Measurements from ENCODE around the gene HIP1.
A peak's percentile ranks its signal among the peaks of the same experiment; 100 is the strongest.
"Not testable (repeated sequence)": the region's sequence is repeated elsewhere in the genome, so short reads cannot be mapped to it uniquely, and the experiment has no call there.

Gene HIP1

GRCh38 chr7:75718390-75719031, 20.2 kb downstream of the HIP1 start:
- Mint-ChIP-seq H3K27ac (no peak overlapping the region), H3K4me1 (ENCODE audit: low read depth in 2 of 2) (peaks cover 1 to 7% of the 10 kb centered on the region in 2 donors), H3K36me3 (ENCODE audit: insufficient read depth) (no peaks in the 10 kb centered on the region), H3K4me3 (no peak overlapping the region), H3K9me3 (no peaks in the 10 kb centered on the region), H3K27me3 (no peaks in the 10 kb centered on the region)
- DNase-seq: no peak
- ATAC-seq (replicated peaks): no peak

DNA sequence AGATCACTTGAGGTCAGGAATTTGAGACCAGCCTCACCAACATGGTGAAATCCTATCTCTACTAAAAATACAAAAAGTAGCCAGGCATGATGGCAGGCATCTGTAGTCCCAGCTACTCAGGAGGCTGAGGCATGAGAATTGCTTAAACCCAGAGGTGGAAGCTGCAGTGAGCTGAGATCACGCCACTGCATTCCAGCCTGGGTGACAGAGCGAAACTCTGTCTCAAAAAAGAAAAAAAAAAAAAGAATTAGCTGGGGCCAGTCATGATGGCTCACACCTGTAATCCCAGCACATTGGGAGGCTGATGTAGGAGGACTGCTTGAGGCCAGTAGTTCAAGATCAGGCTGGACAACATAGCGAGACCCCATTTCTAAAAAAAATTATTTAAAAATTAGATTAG, 21.0 kb downstream of the HIP1 start:
- H3K36me3 Mint-ChIP-seq (ENCODE audit: insufficient read depth); H3K4me3 Mint-ChIP-seq; ATAC-seq (replicated peaks); H3K4me1 Mint-ChIP-seq (ENCODE audit: low read depth in 2 of 2); DNase-seq; H3K27ac Mint-ChIP-seq; H3K9me3 Mint-ChIP-seq; H3K27me3 Mint-ChIP-seq: not testable (repeated sequence)

DNA sequence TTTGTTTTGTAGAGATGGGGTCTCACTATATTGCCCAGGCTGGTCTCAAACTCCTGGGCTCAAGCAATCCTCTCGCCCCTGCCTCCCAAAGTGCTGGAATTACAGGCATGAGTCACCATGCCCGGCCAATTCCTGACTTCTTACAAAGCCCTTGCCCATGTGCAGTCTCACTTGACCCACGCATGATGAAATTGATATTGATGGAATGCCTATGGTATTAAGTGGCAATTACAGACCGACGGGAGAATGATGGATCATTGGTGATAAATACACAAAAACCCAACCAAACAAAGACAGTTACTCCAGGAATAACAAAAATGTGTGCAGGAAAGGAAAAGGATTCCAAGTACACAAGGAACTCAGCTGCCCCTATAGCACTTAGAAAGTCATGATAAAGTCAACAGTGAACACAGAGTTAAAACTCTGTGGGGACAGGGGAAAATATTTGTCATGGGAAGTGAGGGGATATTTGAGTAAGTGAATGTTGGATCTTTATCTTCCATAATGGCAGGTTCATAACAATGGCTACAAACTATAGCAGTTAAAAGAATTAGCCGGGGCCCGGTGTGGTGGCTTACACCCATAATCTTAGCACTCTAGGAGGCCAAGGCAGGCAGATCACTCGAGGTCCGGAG, 21.6 kb downstream of the HIP1 start:
- Mint-ChIP-seq H3K4me3 (no peak overlapping the region), H3K4me1 (ENCODE audit: low read depth in 2 of 2) (peaks cover 6 to 15% of the 10 kb centered on the region in 2 donors), H3K36me3 (ENCODE audit: insufficient read depth) (no peaks in the 10 kb centered on the region), H3K27me3 (no peaks in the 10 kb centered on the region), H3K27ac (no peak overlapping the region), H3K9me3 (no peaks in the 10 kb centered on the region)
- ATAC-seq (replicated peaks) (no peak), DNase-seq (no peak)

DNA sequence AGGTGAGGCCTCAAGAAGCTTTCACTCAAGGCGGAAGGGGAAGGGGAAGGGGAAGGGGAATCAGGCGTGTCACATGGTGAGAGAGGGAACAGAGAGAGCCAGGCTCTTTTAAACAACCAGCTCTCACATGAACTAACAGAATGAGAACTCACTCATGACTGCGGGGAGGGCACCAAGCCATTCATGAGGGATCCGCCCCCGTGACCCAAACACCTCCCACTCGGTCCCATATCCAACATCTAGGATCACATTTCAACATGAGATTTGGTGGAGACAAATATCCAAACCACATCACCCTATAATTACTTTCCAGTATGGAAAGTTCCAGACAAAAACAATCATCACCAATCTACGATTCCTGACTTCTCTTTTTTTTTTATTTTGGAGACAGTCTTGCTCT, 22.9 kb downstream of the HIP1 start:
- no peaks in the 10 kb centered on the region for H3K27me3 Mint-ChIP-seq

DNA sequence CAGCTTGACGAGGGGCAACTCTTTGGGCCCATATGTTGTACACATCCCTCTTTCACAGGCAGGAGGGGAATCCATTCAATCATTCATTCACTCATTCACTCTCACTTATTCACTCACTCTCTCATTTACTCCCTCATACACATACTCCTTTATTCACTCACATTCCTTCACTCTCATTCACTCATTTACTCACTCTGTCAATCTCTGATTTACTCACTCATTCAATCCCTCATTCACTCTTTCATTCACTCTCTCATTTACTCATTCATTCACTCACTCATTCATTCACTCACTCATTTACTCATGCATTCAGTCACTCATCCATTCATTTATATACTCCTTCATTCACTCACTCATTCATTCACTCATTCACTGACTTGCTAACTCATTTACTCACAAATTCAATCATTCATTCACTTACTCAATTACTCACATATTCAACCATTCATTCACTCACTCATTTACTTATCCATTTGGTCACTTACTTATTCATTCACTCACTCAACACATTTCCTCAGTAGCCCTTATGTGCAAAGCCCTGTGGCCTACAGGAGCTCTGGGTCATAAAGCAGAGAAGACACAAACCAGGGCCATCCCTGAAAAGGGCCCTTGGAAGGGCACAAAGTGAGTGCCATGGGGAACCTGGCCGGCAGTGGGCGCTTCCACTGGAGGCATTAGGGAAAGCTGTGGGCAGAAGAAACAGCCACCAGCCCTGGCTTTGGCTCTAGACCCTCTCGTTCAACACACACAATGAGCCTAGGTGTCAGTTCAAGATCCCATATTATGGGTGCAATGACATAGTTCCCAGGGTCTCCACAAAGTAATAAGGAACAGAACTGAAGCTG, 26.0 kb downstream of the HIP1 start:
- Mint-ChIP-seq H3K9me3 (no peaks in the 10 kb centered on the region), H3K36me3 (ENCODE audit: insufficient read depth) (no peaks in the 10 kb centered on the region), H3K4me3 (no peak overlapping the region), H3K27ac (no peak overlapping the region), H3K4me1 (ENCODE audit: low read depth in 2 of 2) (peaks cover 6 to 20% of the 10 kb centered on the region in 2 donors), H3K27me3 (no peaks in the 10 kb centered on the region)
- no peak for DNase-seq
- no peak for ATAC-seq (replicated peaks)

More for the DNA sequence above, 22.9 kb downstream of the HIP1 start:
- ATAC-seq (replicated peaks) (no peak), DNase-seq (no peak)
- Mint-ChIP-seq H3K4me1 (ENCODE audit: low read depth in 2 of 2) (peaks cover 6 to 20% of the 10 kb centered on the region in 2 donors), H3K9me3 (no peaks in the 10 kb centered on the region), H3K27ac (peak overlapping the region in 1 of 2 donors; percentile 14), H3K4me3 (no peak overlapping the region), H3K36me3 (ENCODE audit: insufficient read depth) (no peaks in the 10 kb centered on the region)

DNA sequence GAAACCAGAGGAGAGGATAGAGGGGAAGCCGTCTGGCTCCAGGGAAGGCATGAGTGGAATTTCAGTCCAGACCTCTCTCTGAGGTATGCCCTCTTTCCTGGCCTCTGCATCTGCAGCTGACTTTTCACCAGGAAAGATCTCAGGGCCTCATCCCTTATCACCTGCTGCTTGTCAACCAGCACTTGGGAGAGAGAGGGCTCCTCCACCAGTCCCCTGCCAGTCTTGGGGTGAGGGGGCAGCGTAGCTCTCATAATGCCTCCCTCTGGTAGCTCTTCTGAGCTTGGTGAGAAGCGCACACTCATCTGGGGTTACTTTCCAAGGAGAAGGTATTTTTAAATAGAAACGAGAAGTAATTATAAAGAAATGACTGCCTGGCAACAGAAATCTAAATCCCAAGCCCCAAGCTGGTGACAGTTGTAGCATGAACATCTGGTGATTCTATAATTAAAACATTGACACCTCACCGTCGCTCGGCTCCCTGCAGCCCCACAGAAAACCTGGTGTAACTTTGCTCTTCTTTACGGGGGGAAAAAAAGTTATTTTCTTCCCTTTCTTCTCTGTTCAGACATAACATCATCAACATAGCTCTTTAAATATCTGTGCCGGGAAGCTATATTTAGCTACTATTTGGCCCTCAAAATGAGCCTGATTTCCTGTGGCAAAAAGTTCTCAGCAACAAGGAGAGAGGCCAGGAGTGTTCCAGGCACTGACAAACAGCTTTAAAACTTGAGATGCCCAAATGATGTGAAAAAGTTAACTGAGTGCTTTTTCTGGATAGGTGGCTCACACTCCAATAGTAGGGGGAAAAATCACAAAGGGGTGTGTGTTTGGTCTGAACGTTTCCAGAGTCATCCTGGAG, 26.9 kb downstream of the HIP1 start:
- Mint-ChIP-seq H3K36me3 (ENCODE audit: insufficient read depth) (no peaks in the 10 kb centered on the region), H3K4me3 (no peak overlapping the region), H3K27ac (peak overlapping the region in 1 of 2 donors; percentile 64), H3K4me1 (ENCODE audit: low read depth in 2 of 2) (peaks cover 6 to 20% of the 10 kb centered on the region in 2 donors), H3K27me3 (no peaks in the 10 kb centered on the region), H3K9me3 (no peaks in the 10 kb centered on the region)
- ATAC-seq (replicated peaks) (no peak), DNase-seq (no peak)

GRCh38 chr7:75711076-75711475, 27.7 kb downstream of the HIP1 start:
- Mint-ChIP-seq H3K4me3 (no peak overlapping the region), H3K36me3 (ENCODE audit: insufficient read depth) (no peaks in the 10 kb centered on the region), H3K27ac (no peak overlapping the region), H3K9me3 (no peaks in the 10 kb centered on the region), H3K4me1 (ENCODE audit: low read depth in 2 of 2) (peaks cover 6 to 20% of the 10 kb centered on the region in 2 donors), H3K27me3 (no peaks in the 10 kb centered on the region)
- DNase-seq (no peak), ATAC-seq (replicated peaks) (no peak)

DNA sequence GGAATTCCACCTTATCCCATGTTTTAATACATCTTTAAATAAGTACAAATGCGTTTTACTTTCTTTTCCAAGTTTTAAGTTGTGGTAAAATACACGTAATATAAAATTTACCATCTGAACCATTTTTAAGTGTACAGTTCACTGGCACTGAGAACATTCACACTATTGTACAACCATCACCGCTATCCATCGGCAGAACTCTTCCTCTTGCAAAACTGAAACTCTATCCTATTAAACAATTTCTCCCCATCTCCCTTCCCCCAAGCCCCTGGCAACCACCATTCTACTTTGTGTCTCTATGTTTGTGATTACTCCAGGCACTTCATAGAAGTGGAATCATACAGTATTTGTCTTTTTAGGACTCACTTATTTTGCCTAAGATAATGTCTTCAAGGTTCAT, 33.8 kb downstream of the HIP1 start:
- Mint-ChIP-seq H3K9me3 (no peaks in the 10 kb centered on the region), H3K4me3 (no peak overlapping the region), H3K4me1 (ENCODE audit: low read depth in 2 of 2) (peaks cover 0 to 4% of the 10 kb centered on the region in 2 donors), H3K27ac (no peak overlapping the region), H3K36me3 (ENCODE audit: insufficient read depth) (no peaks in the 10 kb centered on the region), H3K27me3 (no peaks in the 10 kb centered on the region)
- DNase-seq: no peak
- no peak for ATAC-seq (replicated peaks)

DNA sequence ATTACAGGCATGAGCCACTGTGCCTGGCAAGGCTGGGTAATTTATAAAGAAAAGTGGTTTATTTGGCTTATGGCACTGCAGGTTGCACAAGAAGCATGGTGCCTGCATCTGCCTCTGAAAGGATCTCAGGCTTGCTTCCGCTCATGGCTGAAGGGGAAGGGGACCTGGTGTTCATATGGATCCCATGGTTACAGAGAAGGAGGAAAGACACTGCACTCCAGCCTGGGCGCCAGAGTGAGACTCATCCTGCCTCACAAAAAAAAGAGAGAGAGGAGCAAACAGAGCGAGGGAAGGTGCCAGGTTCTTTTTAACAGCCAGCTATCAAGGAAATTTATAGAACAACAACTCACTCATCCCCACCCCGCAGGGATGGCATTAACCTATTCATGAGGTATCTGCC, 36.2 kb downstream of the HIP1 start:
- DNase-seq: no peak
- no peaks in the 10 kb centered on the region for H3K9me3 Mint-ChIP-seq
- peaks cover 0 to 7% of the 10 kb centered on the region in 2 donors for H3K4me1 Mint-ChIP-seq (ENCODE audit: low read depth in 2 of 2)
- H3K27ac Mint-ChIP-seq: no peak overlapping the region
- ATAC-seq (replicated peaks): no peak
- no peaks in the 10 kb centered on the region for H3K27me3 Mint-ChIP-seq
- peaks cover 8% of the 10 kb centered on the region for H3K36me3 Mint-ChIP-seq (ENCODE audit: insufficient read depth)
- no peak overlapping the region for H3K4me3 Mint-ChIP-seq

DNA sequence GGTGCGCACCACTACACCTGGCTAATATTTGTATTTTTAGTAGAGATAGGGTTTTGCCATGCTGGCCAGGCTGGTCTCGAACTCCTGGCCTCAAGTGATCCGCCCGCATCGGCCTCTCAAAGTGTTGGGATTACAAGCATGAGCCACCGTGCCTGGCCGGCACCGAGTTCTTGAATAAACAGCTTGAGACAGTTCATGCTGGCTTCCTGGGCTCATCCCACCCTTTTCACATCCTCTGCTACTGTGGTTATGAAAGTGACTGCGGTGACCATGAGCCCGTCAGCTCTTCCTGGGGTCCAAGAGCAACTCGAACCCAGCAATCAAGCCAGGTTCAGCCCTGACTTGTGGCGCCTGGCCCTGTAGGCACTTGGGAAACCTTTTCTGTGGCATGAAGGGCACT, 38.7 kb downstream of the HIP1 start:
- Mint-ChIP-seq H3K27me3 (no peaks in the 10 kb centered on the region), H3K27ac (peak overlapping the region in 1 of 2 donors; percentile 31), H3K9me3 (no peaks in the 10 kb centered on the region), H3K36me3 (ENCODE audit: insufficient read depth) (peaks cover 8% of the 10 kb centered on the region), H3K4me3 (no peak overlapping the region), H3K4me1 (ENCODE audit: low read depth in 2 of 2) (peaks cover 0 to 6% of the 10 kb centered on the region in 2 donors)
- no peak for DNase-seq
- no peak for ATAC-seq (replicated peaks)

- peak overlapping the region in 1 of 2 donors; percentile 63 for H3K27ac Mint-ChIP-seq
- H3K36me3 Mint-ChIP-seq (ENCODE audit: insufficient read depth): peaks cover 8% of the 10 kb centered on the region
Measured at GRCh38 chr7:75698358-75698757, 40.4 kb downstream of the HIP1 start.

GRCh38 chr7:75696263-75697037, 42.3 kb downstream of the HIP1 start:
- DNase-seq (no peak), ATAC-seq (replicated peaks) (no peak)
- peaks cover 0 to 3% of the 10 kb centered on the region in 2 donors for H3K4me1 Mint-ChIP-seq (ENCODE audit: low read depth in 2 of 2)
- no peak overlapping the region for H3K4me3 Mint-ChIP-seq
- no peaks in the 10 kb centered on the region for H3K27me3 Mint-ChIP-seq
- peak overlapping the region in 1 of 2 donors; percentile 51 for H3K27ac Mint-ChIP-seq
- H3K36me3 Mint-ChIP-seq (ENCODE audit: insufficient read depth): peaks cover 8% of the 10 kb centered on the region
- H3K9me3 Mint-ChIP-seq: no peaks in the 10 kb centered on the region

More at GRCh38 chr7:75698358-75698757, 40.4 kb downstream of the HIP1 start:
- H3K27me3 Mint-ChIP-seq: no peaks in the 10 kb centered on the region
- no peak for ATAC-seq (replicated peaks)
- DNase-seq: no peak
- no peaks in the 10 kb centered on the region for H3K9me3 Mint-ChIP-seq
- H3K4me3 Mint-ChIP-seq: no peak overlapping the region
- peaks cover 0 to 5% of the 10 kb centered on the region in 2 donors for H3K4me1 Mint-ChIP-seq (ENCODE audit: low read depth in 2 of 2)

Data from effector memory CD8-positive, alpha-beta T cell (primary cell).